Measurements from ENCODE around the gene NDUFAF5. TPM values are rescaled to one million over a fixed set of nuclear protein-coding genes. Genes with fewer than 3 reads are reported as not detected.
A peak's percentile ranks its signal among the peaks of the same experiment; 100 is the strongest.

Gene NDUFAF5
- total RNA-seq, 4 donors from 2014 or later = 11.2 to 32.1 (median 21.2) TPM

DNA sequence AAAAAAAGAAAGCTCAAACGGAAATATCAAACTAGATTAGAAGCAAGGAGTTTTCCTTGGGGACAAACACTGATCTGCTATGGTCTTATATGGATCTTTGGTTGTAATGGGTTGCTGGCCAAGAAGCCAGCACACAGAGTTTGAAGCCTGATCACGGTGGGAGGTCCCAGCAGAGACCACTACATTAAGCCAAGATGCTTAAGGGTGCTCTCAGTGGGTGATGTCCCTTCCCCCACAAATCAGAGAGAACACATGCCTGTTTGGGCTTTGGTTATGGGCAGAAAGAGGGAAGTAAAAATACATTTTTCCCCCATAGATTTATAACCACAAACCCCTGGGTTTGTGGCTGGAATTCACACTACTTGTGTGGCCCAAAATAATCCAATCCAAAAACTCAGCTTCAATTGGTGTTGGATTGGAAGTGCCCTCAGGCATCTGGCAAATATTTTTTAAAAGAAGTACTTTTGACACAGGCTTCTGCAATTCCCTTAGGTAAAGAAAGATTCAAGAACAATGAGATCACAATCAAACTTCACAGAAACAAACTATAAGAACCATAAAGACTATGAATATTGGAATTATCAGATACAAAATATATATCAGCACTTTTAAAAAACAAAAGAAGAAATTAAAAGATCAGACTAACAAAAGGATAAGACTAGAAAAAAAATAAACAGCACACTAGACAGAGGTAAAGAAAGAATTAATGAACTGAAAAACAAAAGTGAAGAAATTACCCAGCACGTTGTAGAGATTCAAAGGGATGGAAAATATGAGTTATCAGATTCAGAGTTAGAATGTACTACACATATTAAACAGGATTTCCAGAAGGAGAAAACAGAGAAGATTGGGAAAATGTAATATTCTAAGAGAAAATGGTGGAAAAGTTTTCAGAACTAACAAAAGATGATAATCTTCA, 44.8 kb upstream of the NDUFAF5 start:
- Histone ChIP-seq H3K4me3 (no peak overlapping the region), H3K4me1 (peaks cover 0 to 27% (median 10%) of the 10 kb centered on the region in 4 donors), H3K36me3 (peaks cover 0 to 51% (median 0%) of the 10 kb centered on the region in 3 donors), H3K9me3 (peaks cover 0 to 24% (median 2%) of the 10 kb centered on the region in 4 donors), H3K27me3 (no peaks in the 10 kb centered on the region), H3K27ac (peak overlapping the region; percentile 41 to 85 (median 77))
- DNase-seq (ENCODE audit: low spot score in 2 of 2) = no peak
- 66 to 88% methylated on average over 3 of the region's 3 CpGs for WGBS, 2 donors
- TF ChIP-seq EP300 (IDR thresholded peaks at IDR 0.05) (no peak), CTCF (IDR thresholded peaks at IDR 0.05) (no peak), POLR2A (IDR thresholded peaks at IDR 0.05) (no peak)

- H3K9me3 ChIP-seq = peaks cover 0 to 24% (median 2%) of the 10 kb centered on the region in 4 donors
- no peak for DNase-seq (ENCODE audit: low spot score in 2 of 2)
- H3K36me3 ChIP-seq = peaks cover 0 to 57% (median 0%) of the 10 kb centered on the region in 3 donors
- H3K4me3 ChIP-seq = no peak overlapping the region
- peaks cover 0 to 16% (median 9%) of the 10 kb centered on the region in 4 donors for H3K4me1 ChIP-seq
- WGBS, 2 donors = 91 to 97% methylated on average over 6 of the region's 6 CpGs
- no peak for TF ChIP-seq EP300 (IDR thresholded peaks at IDR 0.05)
- TF ChIP-seq POLR2A (IDR thresholded peaks at IDR 0.05) = no peak
- no peak for TF ChIP-seq CTCF (IDR thresholded peaks at IDR 0.05)
- H3K27ac ChIP-seq = no peak overlapping the region
- H3K27me3 ChIP-seq = no peaks in the 10 kb centered on the region
Measured at GRCh38 chr20:13741879-13742278, 42.9 kb upstream of the NDUFAF5 start.

DNA sequence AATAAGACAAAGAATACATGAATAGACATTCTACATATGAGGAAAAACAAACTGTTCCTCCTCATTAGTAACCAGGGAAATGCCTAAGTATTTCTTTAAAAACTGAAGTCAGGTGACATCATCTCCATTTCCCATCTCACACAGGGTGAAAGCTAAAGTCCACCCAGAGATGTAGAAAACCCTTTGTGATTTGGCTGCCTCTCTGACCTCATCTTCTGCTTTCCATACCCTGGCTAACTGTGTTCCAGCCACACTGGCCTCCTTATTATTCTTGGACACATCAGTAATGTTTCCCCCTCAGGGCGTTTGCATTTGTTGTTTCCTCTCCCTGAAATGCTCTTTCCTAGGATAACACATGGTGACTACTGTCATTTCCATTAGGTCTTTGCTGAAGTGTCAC, 40.5 kb upstream of the NDUFAF5 start:
- DNase-seq (ENCODE audit: low spot score in 2 of 2) = no peak
- no peak overlapping the region for H3K4me3 ChIP-seq
- H3K27ac ChIP-seq = no peak overlapping the region
- peaks cover 0 to 58% (median 0%) of the 10 kb centered on the region in 3 donors for H3K36me3 ChIP-seq
- H3K4me1 ChIP-seq = peaks cover 0 to 4% (median 0%) of the 10 kb centered on the region in 4 donors
- H3K9me3 ChIP-seq = peaks cover 0 to 24% (median 2%) of the 10 kb centered on the region in 4 donors
- H3K27me3 ChIP-seq = no peaks in the 10 kb centered on the region
- 56 to 72% methylated on average over 1 of the region's 1 CpG for WGBS, 2 donors
- TF ChIP-seq CTCF (IDR thresholded peaks at IDR 0.05) = no peak
- TF ChIP-seq EP300 (IDR thresholded peaks at IDR 0.05) = no peak
- no peak for TF ChIP-seq POLR2A (IDR thresholded peaks at IDR 0.05)

GRCh38 chr20:13745784-13746183, 39.0 kb upstream of the NDUFAF5 start:
- TF ChIP-seq EP300 (IDR thresholded peaks at IDR 0.05) (no peak), CTCF (IDR thresholded peaks at IDR 0.05) (no peak), POLR2A (IDR thresholded peaks at IDR 0.05) (no peak)
- no peak for DNase-seq (ENCODE audit: low spot score in 2 of 2)
- no peaks in the 10 kb centered on the region for H3K4me1 ChIP-seq
- peaks cover 0 to 59% (median 0%) of the 10 kb centered on the region in 3 donors for H3K36me3 ChIP-seq
- no peaks in the 10 kb centered on the region for H3K27me3 ChIP-seq
- H3K9me3 ChIP-seq = peaks cover 0 to 12% (median 0%) of the 10 kb centered on the region in 4 donors
- H3K4me3 ChIP-seq = no peak overlapping the region
- H3K27ac ChIP-seq = no peak overlapping the region
- WGBS, 2 donors = 74 to 95% methylated on average over 2 of the region's 2 CpGs

GRCh38 chr20:13749811-13750210, 35.0 kb upstream of the NDUFAF5 start:
- 98% methylated on average over 3 of the region's 3 CpGs for WGBS, 2 donors
- Histone ChIP-seq H3K27ac (no peak overlapping the region), H3K4me1 (no peaks in the 10 kb centered on the region), H3K36me3 (peaks cover 0 to 29% (median 0%) of the 10 kb centered on the region in 3 donors), H3K4me3 (no peak overlapping the region), H3K9me3 (no peaks in the 10 kb centered on the region), H3K27me3 (no peaks in the 10 kb centered on the region)
- TF ChIP-seq EP300 (IDR thresholded peaks at IDR 0.05) = no peak
- TF ChIP-seq CTCF (IDR thresholded peaks at IDR 0.05) = no peak
- TF ChIP-seq POLR2A (IDR thresholded peaks at IDR 0.05) = no peak
- no peak for DNase-seq (ENCODE audit: low spot score in 2 of 2)

Measured in tibial nerve (tissue), 4 donors.